HEK293 (cell line): Measurements from ENCODE around the gene ETV4.

Source experiments
- CTCF ChIA-PET: fragments of 350-600 bp; formaldehyde crosslinking; extraction: SDS; loops from one replicate; lab custom pipeline; 2021; ENCODE audit warnings: antibody characterized with exemption; lab: Yijun Ruan, JAX
- POLR2A ChIA-PET: fragments of 300-600 bp; formaldehyde crosslinking; extraction: SDS; loops from one replicate; lab custom pipeline; 2020; ENCODE audit warnings: antibody characterized with exemption, inconsistent platforms; lab: Yijun Ruan, JAX
- H3K27ac ChIP-seq: fragments of 200-500 bp; sonication (Bioruptor generic); 2 replicates; pipeline ENCODE4 v1.5.1; 2014; ENCODE audit warnings: low read depth, low read length, control low read depth, inconsistent platforms; ENCODE audit errors: extremely low read depth
- H3K36me3 ChIP-seq, 2 experiments: fragments of 200-500 bp in 1 of 2; sonication (Bioruptor generic) in 1 of 2; 1 replicate in 1 of 2; 2 replicates in 1 of 2; pipeline ENCODE4 v1.5.1; 2014 to 2017; ENCODE audit warnings: inconsistent platforms in 2 of 2, low read length in 2 of 2; ENCODE audit not compliant: control insufficient read depth in 2 of 2, insufficient read depth in 1 of 2
- H3K4me1 ChIP-seq: fragments of 200-500 bp; sonication (Bioruptor generic); 2 replicates; pipeline ENCODE4 v1.5.1; 2014; ENCODE audit warnings: mild to moderate bottlenecking, low read length, inconsistent platforms; ENCODE audit not compliant: control insufficient read depth, insufficient read depth
- H3K4me3 ChIP-seq: 2 replicates; pipeline ENCODE4 v1.5.1; 2011; ENCODE audit warnings: low read depth, mild to moderate bottlenecking, control low read depth, low read length, moderate library complexity
- H3K9me3 ChIP-seq: fragments of 200-500 bp; sonication (Bioruptor generic); 2 replicates; pipeline ENCODE4 v1.5.1; 2014; ENCODE audit warnings: low read depth, low read length, inconsistent platforms; ENCODE audit not compliant: control insufficient read depth, insufficient read depth
- FEZF1 ChIP-seq: fragments of 450-650 bp; formaldehyde crosslinking; IDR thresholded peaks from 2 replicates; pipeline ENCODE4 v1.5.1; 2016; ENCODE audit warnings: missing biosample characterization, missing genetic modification characterization
- GLIS1 ChIP-seq: fragments of 450-650 bp; formaldehyde crosslinking; IDR thresholded peaks from 2 replicates; pipeline ENCODE4 v1.5.1; 2016; ENCODE audit warnings: missing biosample characterization, missing genetic modification characterization
- GLIS2 ChIP-seq: fragments of 450-650 bp; formaldehyde crosslinking; IDR thresholded peaks from 2 replicates; pipeline ENCODE4 v1.5.1; 2016; ENCODE audit warnings: missing biosample characterization, missing genetic modification characterization
- KLF16 ChIP-seq: fragments of 450-650 bp; formaldehyde crosslinking; IDR thresholded peaks from 2 replicates; pipeline ENCODE4 v1.5.1; 2017; ENCODE audit warnings: missing biosample characterization, missing genetic modification characterization
- KLF17 ChIP-seq: fragments of 450-650 bp; formaldehyde crosslinking; IDR thresholded peaks from 2 replicates; pipeline ENCODE4 v1.5.1; 2016; ENCODE audit warnings: missing biosample characterization, missing genetic modification characterization
- MEIS1 ChIP-seq: sonication (generic); formaldehyde crosslinking; IDR thresholded peaks from 2 replicates; pipeline ENCODE4 v1.8.1; 2022; ENCODE audit warnings: missing genetic modification reagents, mild to moderate bottlenecking, borderline replicate concordance
- PRDM4 ChIP-seq: fragments of 450-650 bp; formaldehyde crosslinking; IDR thresholded peaks from 2 replicates; pipeline ENCODE4 v1.5.1; 2017; ENCODE audit warnings: missing biosample characterization, missing genetic modification characterization
- SETDB1 ChIP-seq: IDR thresholded peaks from one replicate; pipeline ENCODE4 v1.6.1; 2017; ENCODE audit warnings: mild to moderate bottlenecking, low read length, moderate library complexity, mixed read lengths; ENCODE audit not compliant: insufficient read length
- SP7 ChIP-seq: fragments of 450-650 bp; formaldehyde crosslinking; IDR thresholded peaks from 2 replicates; pipeline ENCODE4 v1.5.1; 2016; ENCODE audit warnings: missing biosample characterization, missing genetic modification characterization
- ZBTB17 ChIP-seq: fragments of 450-650 bp; formaldehyde crosslinking; IDR thresholded peaks from 2 replicates; pipeline ENCODE4 v1.5.1; 2016; ENCODE audit warnings: missing biosample characterization, missing genetic modification characterization
- ZFP69B ChIP-seq: fragments of 450-650 bp; formaldehyde crosslinking; IDR thresholded peaks from 2 replicates; pipeline ENCODE4 v1.5.1; 2016; ENCODE audit warnings: missing biosample characterization, missing genetic modification characterization
- ZNF157 ChIP-seq: fragments of 450-650 bp; formaldehyde crosslinking; IDR thresholded peaks from 2 replicates; pipeline ENCODE4 v1.5.1; 2016; ENCODE audit warnings: missing biosample characterization, missing genetic modification characterization
- ZNF280D ChIP-seq: fragments of 450-650 bp; formaldehyde crosslinking; IDR thresholded peaks from 2 replicates; pipeline ENCODE4 v1.5.1; 2016; ENCODE audit warnings: missing biosample characterization, missing genetic modification characterization
- ZNF433 ChIP-seq: fragments of 450-650 bp; formaldehyde crosslinking; IDR thresholded peaks from 2 replicates; pipeline ENCODE4 v1.5.1; 2016; ENCODE audit warnings: missing biosample characterization, missing genetic modification characterization, low read depth
- ZNF510 ChIP-seq: fragments of 450-650 bp; formaldehyde crosslinking; IDR thresholded peaks from 2 replicates; pipeline ENCODE4 v1.5.1; 2018; ENCODE audit warnings: mild to moderate bottlenecking, missing genetic modification characterization, missing biosample characterization; ENCODE audit not compliant: insufficient replicate concordance
- ZNF558 ChIP-seq: fragments of 450-650 bp; formaldehyde crosslinking; IDR thresholded peaks from 2 replicates; pipeline ENCODE4 v1.5.1; 2016; ENCODE audit warnings: missing biosample characterization, missing genetic modification characterization
- ZNF660 ChIP-seq: fragments of 450-650 bp; IDR thresholded peaks from 2 replicates; pipeline ENCODE4 v1.5.1; 2018; ENCODE audit warnings: missing biosample characterization, mild to moderate bottlenecking, missing genetic modification characterization
- ZNF677 ChIP-seq: fragments of 450-650 bp; IDR thresholded peaks from 2 replicates; pipeline ENCODE4 v1.5.0; 2018; ENCODE audit warnings: missing biosample characterization, mild to moderate bottlenecking, missing genetic modification characterization, moderate library complexity
- ZNF776 ChIP-seq: fragments of 450-650 bp; formaldehyde crosslinking; IDR thresholded peaks from 2 replicates; pipeline ENCODE4 v1.5.0; 2017; ENCODE audit warnings: missing biosample characterization, missing genetic modification characterization, borderline replicate concordance
- ZNF785 ChIP-seq: fragments of 450-650 bp; formaldehyde crosslinking; IDR thresholded peaks from 2 replicates; pipeline ENCODE4 v1.5.1; 2016; ENCODE audit warnings: missing biosample characterization, missing genetic modification characterization

ETV4 gene

GRCh38 chr17:43562679-43563599 is 16.8 kb upstream of the ETV4 start (continued):
- TF ChIP-seq ZNF157 (tag by site-specific recombination) (no peak), ZNF660 (tag by site-specific recombination) (no peak), SP7 (tag by site-specific recombination) (peak; percentile 81)

- H3K4me1 ChIP-seq = peaks cover 12% of the 10 kb centered on the region
- no peak overlapping the region for H3K27ac ChIP-seq
- ChIA-PET POLR2A (no interaction called here), CTCF (interaction anchor here (0.6 to 3.5 kb wide), 6 partner anchors 16 to 200 kb away, joined by 3 to 20 read pairs (median 6); no protein-coding TSS in a partner anchor)
- no peak overlapping the region for H3K4me3 ChIP-seq
- H3K36me3 ChIP-seq = no peaks in the 10 kb centered on the region
- no peak for TF ChIP-seq ZNF433 (tag by site-specific recombination)
- TF ChIP-seq GLIS2 (tag by site-specific recombination) = peak; percentile 31; the same call in 1 of the 2 replicates
- no peaks in the 10 kb centered on the region for H3K9me3 ChIP-seq
Measured at GRCh38 chr17:43560461-43561427, 14.6 kb upstream of the ETV4 start.

GRCh38 chr17:43559161-43559816 is 13.1 kb upstream of the ETV4 start:
- CTCF ChIA-PET = interaction anchor here (0.6 to 2.5 kb wide), 4 partner anchors 17 to 202 kb away, joined by 3 to 11 read pairs (median 6); no protein-coding TSS in a partner anchor
- H3K4me3 ChIP-seq = no peak overlapping the region
- H3K9me3 ChIP-seq = no peaks in the 10 kb centered on the region
- H3K36me3 ChIP-seq = no peaks in the 10 kb centered on the region
- H3K4me1 ChIP-seq = peaks cover 21% of the 10 kb centered on the region
- no peak overlapping the region for H3K27ac ChIP-seq
- POLR2A ChIA-PET = no interaction called here
- no peak for TF ChIP-seq FEZF1 (tag by site-specific recombination)
- no peak for TF ChIP-seq ZBTB17 (tag by site-specific recombination)
- no peak for TF ChIP-seq ZNF776 (tag by site-specific recombination)
- no peak for TF ChIP-seq ZNF280D
- TF ChIP-seq ZNF677 (tag by site-specific recombination) = no peak
- no peak for TF ChIP-seq GLIS1

- Histone ChIP-seq H3K4me1 (peaks cover 24% of the 10 kb centered on the region), H3K36me3 (no peaks in the 10 kb centered on the region), H3K9me3 (no peaks in the 10 kb centered on the region), H3K27ac (no peak overlapping the region), H3K4me3 (no peak overlapping the region)
- CTCF ChIA-PET = interaction anchor here (0.6 to 2.5 kb wide), 2 partner anchors 18 to 202 kb away, joined by 5 to 11 read pairs; no protein-coding TSS in a partner anchor
- POLR2A ChIA-PET = no interaction called here
- TF ChIP-seq KLF16 (tag by site-specific recombination) = no peak
- no peak for TF ChIP-seq ZNF677 (tag by site-specific recombination)
- no peak for TF ChIP-seq ZNF785 (tag by site-specific recombination)
- no peak for TF ChIP-seq KLF17 (tag by site-specific recombination)
- TF ChIP-seq ZNF558 = no peak
- no peak for TF ChIP-seq PRDM4 (tag by site-specific recombination)
- TF ChIP-seq MEIS1 (CRISPR knock-in tag) = no peak
- no peak for TF ChIP-seq ZFP69B
- no peak for TF ChIP-seq ZNF510
- TF ChIP-seq SETDB1 = no peak
Measured at GRCh38 chr17:43558805-43559160, 12.6 kb upstream of the ETV4 start.
